Measurements from ENCODE around the gene MBNL2. TPM values are rescaled to one million over a fixed set of nuclear protein-coding genes. Genes with fewer than 3 reads are reported as not detected.
A peak's percentile ranks its signal among the peaks of the same experiment; 100 is the strongest.

The MBNL2 gene
- total RNA-seq, 2 donors from 2014 or later, result 59.6 to 67.7 TPM

GRCh38 chr13:97226788-97227627 is 4.9 kb downstream of the MBNL2 start:
- ATAC-seq (ENCODE audit: insufficient number of reproducible peaks, low FRiP score, low read depth) (no peak), DNase-seq (ENCODE audit: low spot score) (no peak)
- peak overlapping the region; percentile 85 to 91 for H3K27ac ChIP-seq
- H3K27me3 ChIP-seq (replicated peaks; ENCODE audit: insufficient read depth), result no peaks in the 10 kb centered on the region
- TF ChIP-seq CTCF (IDR thresholded peaks at IDR 0.05), result no peak
- no peaks in the 10 kb centered on the region for H3K9me3 ChIP-seq
- peak overlapping the region; percentile 78 for H3K4me3 ChIP-seq
- H3K36me3 ChIP-seq, result no peaks in the 10 kb centered on the region
- peaks cover 30 to 63% of the 10 kb centered on the region in 2 donors for H3K4me1 ChIP-seq (ENCODE audit: control insufficient read depth in 1 of 2, low read depth in 2 of 2)

GRCh38 chr13:97228850-97229521 is 6.9 kb downstream of the MBNL2 start:
- no peak for TF ChIP-seq CTCF (IDR thresholded peaks at IDR 0.05)
- peaks cover 30 to 77% of the 10 kb centered on the region in 2 donors for H3K4me1 ChIP-seq (ENCODE audit: control insufficient read depth in 1 of 2, low read depth in 2 of 2)

GRCh38 chr13:97229699-97230098 is 7.6 kb downstream of the MBNL2 start:
- Histone ChIP-seq H3K9me3 (no peaks in the 10 kb centered on the region), H3K4me1 (ENCODE audit: control insufficient read depth in 1 of 2, low read depth in 2 of 2) (peaks cover 30 to 82% of the 10 kb centered on the region in 2 donors), H3K27ac (no peak overlapping the region)

More at GRCh38 chr13:97228850-97229521, 6.9 kb downstream of the MBNL2 start:
- no peak for DNase-seq (ENCODE audit: low spot score)
- Histone ChIP-seq H3K36me3 (no peaks in the 10 kb centered on the region), H3K9me3 (no peaks in the 10 kb centered on the region), H3K27ac (no peak overlapping the region), H3K4me3 (no peak overlapping the region), H3K27me3 (replicated peaks; ENCODE audit: insufficient read depth) (no peaks in the 10 kb centered on the region)
- ATAC-seq (ENCODE audit: insufficient number of reproducible peaks, low FRiP score, low read depth), result no peak

GRCh38 chr13:97231118-97231828 is 9.1 kb downstream of the MBNL2 start:
- H3K36me3 ChIP-seq, result no peaks in the 10 kb centered on the region
- no peaks in the 10 kb centered on the region for H3K9me3 ChIP-seq
- no peaks in the 10 kb centered on the region for H3K27me3 ChIP-seq (replicated peaks; ENCODE audit: insufficient read depth)
- no peak for ATAC-seq (ENCODE audit: insufficient number of reproducible peaks, low FRiP score, low read depth)
- no peak for DNase-seq (ENCODE audit: low spot score)
- TF ChIP-seq CTCF (IDR thresholded peaks at IDR 0.05), result no peak
- no peak overlapping the region for H3K27ac ChIP-seq
- no peak overlapping the region for H3K4me3 ChIP-seq
- peaks cover 20 to 84% of the 10 kb centered on the region in 2 donors for H3K4me1 ChIP-seq (ENCODE audit: control insufficient read depth in 1 of 2, low read depth in 2 of 2)

More at GRCh38 chr13:97229699-97230098, 7.6 kb downstream of the MBNL2 start:
- Histone ChIP-seq H3K4me3 (no peak overlapping the region), H3K36me3 (no peaks in the 10 kb centered on the region), H3K27me3 (replicated peaks; ENCODE audit: insufficient read depth) (no peaks in the 10 kb centered on the region)
- ATAC-seq (ENCODE audit: insufficient number of reproducible peaks, low FRiP score, low read depth) (no peak), DNase-seq (ENCODE audit: low spot score) (no peak)
- no peak for TF ChIP-seq CTCF (IDR thresholded peaks at IDR 0.05)

GRCh38 chr13:97231829-97232196 is 9.7 kb downstream of the MBNL2 start:
- Histone ChIP-seq H3K27me3 (replicated peaks; ENCODE audit: insufficient read depth) (no peaks in the 10 kb centered on the region), H3K36me3 (no peaks in the 10 kb centered on the region), H3K4me3 (no peak overlapping the region), H3K9me3 (no peaks in the 10 kb centered on the region), H3K27ac (no peak overlapping the region), H3K4me1 (ENCODE audit: control insufficient read depth in 1 of 2, low read depth in 2 of 2) (peaks cover 15 to 84% of the 10 kb centered on the region in 2 donors)
- no peak for DNase-seq (ENCODE audit: low spot score)
- no peak for TF ChIP-seq CTCF (IDR thresholded peaks at IDR 0.05)
- no peak for ATAC-seq (ENCODE audit: insufficient number of reproducible peaks, low FRiP score, low read depth)
